K562 (cell line): Measurements from ENCODE around the gene CCDC97. TPM values are rescaled to one million over a fixed set of nuclear protein-coding genes. Genes with fewer than 3 reads are reported as not detected.
A peak's percentile ranks its signal among the peaks of the same experiment; 100 is the strongest.

Experiments
- ATF2 ChIP-seq: sonication (generic); formaldehyde crosslinking; IDR thresholded peaks from 2 replicates; pipeline ENCODE4 v1.8.1; 2022; ENCODE audit warnings: missing genetic modification reagents
- CCNT2 ChIP-seq: IDR thresholded peaks from 2 replicates; pipeline ENCODE4 v1.6.1; 2011; ENCODE audit warnings: borderline replicate concordance, low read depth, mild to moderate bottlenecking, moderate library complexity, mixed read lengths, low read length; ENCODE audit not compliant: insufficient read length; ENCODE audit errors: extremely low read depth
- CREB1 ChIP-seq, 2 experiments: sonication (generic) in 1 of 2; formaldehyde crosslinking in 1 of 2; IDR thresholded peaks; 2 replicates each; pipeline versions ENCODE4 v1.6.1 to v1.8.0; 2012 to 2022; ENCODE audit warnings: inconsistent platforms in 1 of 2, mild to moderate bottlenecking in 1 of 2, missing genetic modification reagents in 1 of 2, moderate library complexity in 1 of 2
- CXXC5 ChIP-seq: fragments of 250-450 bp; sonication (Bioruptor Pico); IDR thresholded peaks from 2 replicates; pipeline ENCODE4 v1.8.0; 2022; ENCODE audit warnings: inconsistent platforms, mild to moderate bottlenecking, moderate library complexity
- EP300 ChIP-seq: IDR thresholded peaks from 2 replicates; pipeline ENCODE4 v1.6.1; 2012; ENCODE audit warnings: low read length, improper control_type of control experiment
- NCOA4 ChIP-seq: fragments of 450-650 bp; IDR thresholded peaks from 2 replicates; pipeline ENCODE4 v1.6.1; 2018; ENCODE audit warnings: mild to moderate bottlenecking; ENCODE audit not compliant: partially characterized antibody
- PML ChIP-seq: IDR thresholded peaks from 2 replicates; pipeline ENCODE4 v1.6.1; 2012; ENCODE audit warnings: low read length, inconsistent platforms
- RBFOX2 ChIP-seq: fragments of 200-400 bp; formaldehyde crosslinking; IDR thresholded peaks from 2 replicates; pipeline ENCODE4 v1.6.1; 2017; ENCODE audit warnings: low read depth, mild to moderate bottlenecking, low read length, moderate library complexity
- RNF219 ChIP-seq: fragments of 250-450 bp; sonication (Bioruptor Pico); IDR thresholded peaks from 2 replicates; pipeline ENCODE4 v1.5.0; 2022; ENCODE audit warnings: mild to moderate bottlenecking
- SIX5 ChIP-seq, 2 experiments: IDR thresholded peaks; 2 replicates each; pipeline ENCODE4 v1.6.1; 2011; ENCODE audit warnings: low read length in 2 of 2, borderline replicate concordance in 1 of 2, low read depth in 1 of 2, mild to moderate bottlenecking in 1 of 2, moderate library complexity in 1 of 2; ENCODE audit not compliant: insufficient read depth in 1 of 2
- TFE3 ChIP-seq: fragments of 450-650 bp; formaldehyde crosslinking; IDR thresholded peaks from 2 replicates; pipeline ENCODE4 v1.4.0; 2020; ENCODE audit warnings: mild to moderate bottlenecking, mixed read lengths
- THAP7 ChIP-seq: fragments of 250-450 bp; sonication (Bioruptor Pico); IDR thresholded peaks from 2 replicates; pipeline ENCODE4 v1.5.0; 2021
- U2AF1 ChIP-seq: fragments of 200-400 bp; formaldehyde crosslinking; optimal IDR thresholded peaks from 2 replicates; pipeline ENCODE3; 2017; ENCODE audit warnings: mild to moderate bottlenecking, low read depth, low read length, moderate library complexity
- ZBTB5 ChIP-seq: fragments of 450-650 bp; IDR thresholded peaks from 2 replicates; pipeline ENCODE4 v1.6.1; 2017; ENCODE audit warnings: antibody characterized with exemption
- ZFX ChIP-seq: sonication (generic); formaldehyde crosslinking; IDR thresholded peaks from 2 replicates; pipeline ENCODE4 v1.8.0; 2022; ENCODE audit warnings: mild to moderate bottlenecking, missing genetic modification reagents, moderate library complexity
- ZKSCAN3 ChIP-seq: fragments of 250-450 bp; sonication (Bioruptor Pico); IDR thresholded peaks from 2 replicates; pipeline ENCODE4 v1.4.0; 2020
- ZNF253 ChIP-seq: fragments of 250-450 bp; sonication (Bioruptor Pico); conservative IDR thresholded peaks from 2 replicates; pipeline ENCODE4 v1.6.1; 2021; ENCODE audit warnings: mild to moderate bottlenecking
- ZNF586 ChIP-seq: fragments of 450-650 bp; formaldehyde crosslinking; conservative IDR thresholded peaks from 2 replicates; pipeline ENCODE4 v1.4.0; 2020; ENCODE audit warnings: mild to moderate bottlenecking, moderate library complexity
- polyA plus RNA-seq, 8 experiments: library from polyadenylated mRNA; depleted of rRNA in 4 of 8; stranded (reverse) in 5 of 8; unstranded in 3 of 8; fragments of >200 nt; fragmentation: Nextera tagmentation in 2 of 8; fragmentation: Illumina TruSeq in 1 of 8; extraction: Ambion mirVana in 2 of 8; extraction: Trizol in 1 of 8; gene quantifications; 2 replicates each; pipeline versions ENCODE4 v1.2.1 to v1.2.3, GENCODE V29; 2011 to 2014; ENCODE audit warnings: inconsistent platforms in 1 of 8, missing spikeins in 1 of 8
- total RNA-seq, 7 experiments: library from RNA; depleted of rRNA in 6 of 7; stranded (reverse); fragments of >200 nt in 6 of 7; fragmentation: Illumina TruSeq in 2 of 7; extraction: Trizol in 2 of 7; gene quantifications; 2 replicates each; pipeline versions ENCODE4 v1.2.1 to v1.2.3, GENCODE V29; 2011 to 2021; ENCODE audit warnings: low replicate concordance in 1 of 7

CCDC97 gene
- total and polyA plus RNA-seq, 9 of the 15 experiments (the other 6 are each of a cell fraction or from before 2014, with no cell fraction given) = 0.60 to 16.5 (median 7.0) TPM

GRCh38 chr19:41363753-41364523 is 54.0 kb downstream of the CCDC97 start, which contains the start of gene B9D2 (continued):
- TF ChIP-seq PML (0 out of 2 replicates have a peak, but pooled peaks have one; percentile 52), EP300 (no peak), ZKSCAN3 (no peak), RNF219 (CRISPR knock-in tag) (no peak), ZBTB5 (peak; percentile 86), THAP7 (CRISPR knock-in tag) (peak; percentile 99), NCOA4 (no peak), ATF2 (CRISPR knock-in tag) (no peak), ZNF586 (no peak), RBFOX2 (peak; percentile 87), CXXC5 (CRISPR knock-in tag) (peak; percentile 96), U2AF1 (no peak), ZFX (CRISPR knock-in tag) (peak; percentile 85), CREB1 (IDR thresholded peaks at IDR 0.05) (peak; percentile 75), CREB1 (CRISPR knock-in tag; IDR thresholded peaks at IDR 0.05) (peak; percentile 89), SIX5 (IDR thresholded peaks at IDR 0.05; ENCODE audit: borderline replicate concordance in 1 of 2, insufficient read depth in 1 of 2, low read depth in 1 of 2, low read length in 2 of 2) (peak; percentile 50 to 53; a peak in 2 of 4 replicates), TFE3 (no peak), CCNT2 (peak; percentile 45), ZNF253 (CRISPR knock-in tag) (no peak)
